Duodenal mucosa (tissue), 2 donors: ENCODE results near the gene PDE8A.

ENCODE experiments used
- H3K27ac ChIP-seq: one replicate; pipeline ENCODE4 v1.7.0; 2013; ENCODE audit warnings: low read depth, low read length
- H3K27me3 ChIP-seq, 2 donors: one replicate each; pipeline ENCODE4 v1.7.0; 2013; ENCODE audit warnings: low read length in 2 of 2, control low read depth in 1 of 2; ENCODE audit not compliant: insufficient read depth in 2 of 2, control insufficient read depth in 1 of 2
- H3K36me3 ChIP-seq, 2 donors: one replicate each; pipeline ENCODE4 v1.7.0; 2013; ENCODE audit warnings: low read length in 2 of 2, control low read depth in 1 of 2; ENCODE audit not compliant: insufficient read depth in 2 of 2, control insufficient read depth in 1 of 2
- H3K4me1 ChIP-seq, 2 donors: one replicate each; pipeline ENCODE4 v1.7.0; 2013; ENCODE audit warnings: low read length in 2 of 2, control low read depth in 1 of 2; ENCODE audit not compliant: insufficient read depth in 2 of 2, control insufficient read depth in 1 of 2
- H3K4me3 ChIP-seq, 2 donors: one replicate each; pipeline ENCODE4 v1.7.0; 2013; ENCODE audit warnings: low read length in 2 of 2, low read depth in 1 of 2
- H3K9ac ChIP-seq, 2 donors: one replicate each; pipeline ENCODE4 v1.7.0; 2013; ENCODE audit warnings: low read length in 2 of 2, low read depth in 1 of 2
- H3K9me3 ChIP-seq, 2 donors: one replicate each; pipeline ENCODE4 v1.7.0; 2013; ENCODE audit warnings: low read length in 2 of 2, control low read depth in 1 of 2; ENCODE audit not compliant: control insufficient read depth in 1 of 2

PDE8A gene

GRCh38 chr15:84981711-84982300 is at the start of gene PDE8A:
Gene PDE8A (plus strand): TSS chr15:84981856. CDS start chr15:84982163, 307 bp downstream.
- Histone ChIP-seq H3K27ac (peak within 1 kb of the TSS; percentile 94), H3K9me3 (no peaks in the 10 kb centered on the region), H3K4me3 (peak within 1 kb of the TSS; percentile 92 to 95), H3K4me1 (peaks cover 37 to 43% of the 10 kb centered on the region in 2 donors), H3K27me3 (no peaks in the 10 kb centered on the region), H3K9ac (peak within 1 kb of the TSS; percentile 79 to 82), H3K36me3 (no peaks in the 10 kb centered on the region)

- no peaks in the 10 kb centered on the region for H3K9me3 ChIP-seq
- no peak overlapping the region for H3K9ac ChIP-seq
- no peaks in the 10 kb centered on the region for H3K27me3 ChIP-seq
- H3K4me3 ChIP-seq, result no peak overlapping the region
- peaks cover 0 to 9% of the 10 kb centered on the region in 2 donors for H3K36me3 ChIP-seq
- H3K4me1 ChIP-seq, result peaks cover 0 to 4% of the 10 kb centered on the region in 2 donors
- no peak overlapping the region for H3K27ac ChIP-seq
Observed at GRCh38 chr15:84934942-84935729, 46.5 kb upstream of the PDE8A start.

GRCh38 chr15:84937144-84937543 is 44.5 kb upstream of the PDE8A start:
- Histone ChIP-seq H3K36me3 (peaks cover 0 to 9% of the 10 kb centered on the region in 2 donors), H3K9ac (no peak overlapping the region), H3K27ac (no peak overlapping the region), H3K4me3 (no peak overlapping the region), H3K27me3 (no peaks in the 10 kb centered on the region), H3K4me1 (no peaks in the 10 kb centered on the region), H3K9me3 (no peaks in the 10 kb centered on the region)

GRCh38 chr15:84938726-84939125 is 42.9 kb upstream of the PDE8A start:
- Histone ChIP-seq H3K4me1 (no peaks in the 10 kb centered on the region), H3K27ac (no peak overlapping the region), H3K9ac (no peak overlapping the region), H3K9me3 (no peaks in the 10 kb centered on the region), H3K36me3 (peaks cover 0 to 9% of the 10 kb centered on the region in 2 donors), H3K27me3 (no peaks in the 10 kb centered on the region), H3K4me3 (no peak overlapping the region)

GRCh38 chr15:84940399-84940798 is 41.3 kb upstream of the PDE8A start:
- Histone ChIP-seq H3K27me3 (no peaks in the 10 kb centered on the region), H3K4me1 (no peaks in the 10 kb centered on the region), H3K27ac (no peak overlapping the region), H3K9me3 (no peaks in the 10 kb centered on the region), H3K36me3 (peaks cover 0 to under 1% of the 10 kb centered on the region in 2 donors), H3K9ac (no peak overlapping the region), H3K4me3 (no peak overlapping the region)

- H3K36me3 ChIP-seq, result no peaks in the 10 kb centered on the region
- H3K4me3 ChIP-seq, result no peak overlapping the region
- H3K9me3 ChIP-seq, result no peaks in the 10 kb centered on the region
- H3K27ac ChIP-seq, result no peak overlapping the region
- H3K4me1 ChIP-seq, result no peaks in the 10 kb centered on the region
- H3K27me3 ChIP-seq, result no peaks in the 10 kb centered on the region
- H3K9ac ChIP-seq, result no peak overlapping the region
Observed at GRCh38 chr15:84942456-84942855, 39.2 kb upstream of the PDE8A start.

- Histone ChIP-seq H3K9me3 (no peaks in the 10 kb centered on the region), H3K4me3 (no peak overlapping the region), H3K36me3 (no peaks in the 10 kb centered on the region), H3K9ac (no peak overlapping the region), H3K27ac (no peak overlapping the region), H3K27me3 (no peaks in the 10 kb centered on the region), H3K4me1 (no peaks in the 10 kb centered on the region)
Observed at GRCh38 chr15:84944311-84944710, 37.3 kb upstream of the PDE8A start.

GRCh38 chr15:84944861-84945260 is 36.8 kb upstream of the PDE8A start:
- H3K27ac ChIP-seq, result no peak overlapping the region
- H3K4me3 ChIP-seq, result no peak overlapping the region
- no peak overlapping the region for H3K9ac ChIP-seq
- no peaks in the 10 kb centered on the region for H3K4me1 ChIP-seq
- no peaks in the 10 kb centered on the region for H3K27me3 ChIP-seq
- H3K9me3 ChIP-seq, result no peaks in the 10 kb centered on the region
- no peaks in the 10 kb centered on the region for H3K36me3 ChIP-seq

GRCh38 chr15:84946772-84947489 is 34.7 kb upstream of the PDE8A start:
- Histone ChIP-seq H3K27me3 (no peaks in the 10 kb centered on the region), H3K9me3 (no peaks in the 10 kb centered on the region), H3K36me3 (no peaks in the 10 kb centered on the region), H3K4me1 (no peaks in the 10 kb centered on the region), H3K27ac (no peak overlapping the region), H3K4me3 (no peak overlapping the region), H3K9ac (no peak overlapping the region)
